ENCODE data around the gene TGFBRAP1.
A peak's percentile ranks its signal among the peaks of the same experiment; 100 is the strongest.
"Not testable (repeated sequence)": the region's sequence is repeated elsewhere in the genome, so short reads cannot be mapped to it uniquely, and the experiment has no call there.

Gene TGFBRAP1

DNA sequence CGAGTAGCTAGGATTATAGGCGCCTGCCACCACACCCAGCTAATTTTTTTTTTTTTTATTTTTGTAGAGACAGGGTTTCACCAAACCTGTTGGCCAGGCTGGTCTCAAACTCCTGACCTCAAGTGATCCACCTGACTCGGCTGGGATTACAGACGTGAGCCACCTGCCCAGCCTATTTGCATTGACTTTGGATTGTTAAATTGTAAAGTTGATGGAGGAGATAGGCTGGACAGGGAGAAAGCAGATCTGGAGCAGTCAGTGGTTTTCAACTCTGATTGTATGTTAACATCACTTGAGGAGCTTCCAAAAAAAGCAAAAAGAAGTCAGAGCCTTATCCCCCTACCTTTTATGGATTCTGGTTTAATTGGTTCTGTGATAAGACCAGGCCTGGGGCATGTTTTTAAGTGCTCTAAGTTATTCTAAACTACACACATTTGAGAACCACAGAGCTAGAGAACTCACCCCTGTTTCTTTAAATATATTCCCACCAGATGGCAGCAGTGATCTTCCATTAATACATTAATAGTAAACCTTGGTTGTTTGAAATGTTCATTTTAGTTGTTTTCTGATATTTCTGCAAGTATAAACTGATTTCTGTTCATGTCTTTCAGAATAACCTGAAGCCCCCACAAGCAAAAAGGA lies 15.3 kb upstream of the TGFBRAP1 start:
- no peak for DNase-seq (ENCODE audit: low read depth, low spot score)

DNA sequence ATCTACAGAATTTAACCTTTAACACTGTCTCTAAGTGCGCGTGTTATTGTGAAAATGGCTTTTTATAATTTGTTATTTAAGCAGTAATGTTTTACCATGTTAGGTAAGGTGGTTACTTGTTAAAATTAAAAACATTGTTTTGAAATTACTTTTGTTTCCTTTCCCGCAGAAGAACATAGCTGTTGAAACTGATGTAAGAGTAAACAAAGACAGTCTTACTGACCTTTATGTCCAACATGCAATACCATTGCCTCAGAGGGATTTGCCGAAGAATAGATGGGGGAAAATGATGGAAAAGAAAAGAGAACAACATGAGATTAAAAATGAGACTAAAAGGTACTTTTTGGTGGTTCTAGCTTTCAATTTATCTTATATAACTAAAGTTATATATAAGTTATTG lies 9.9 kb upstream of the TGFBRAP1 start:
- DNase-seq (ENCODE audit: low read depth, low spot score) = no peak

DNA sequence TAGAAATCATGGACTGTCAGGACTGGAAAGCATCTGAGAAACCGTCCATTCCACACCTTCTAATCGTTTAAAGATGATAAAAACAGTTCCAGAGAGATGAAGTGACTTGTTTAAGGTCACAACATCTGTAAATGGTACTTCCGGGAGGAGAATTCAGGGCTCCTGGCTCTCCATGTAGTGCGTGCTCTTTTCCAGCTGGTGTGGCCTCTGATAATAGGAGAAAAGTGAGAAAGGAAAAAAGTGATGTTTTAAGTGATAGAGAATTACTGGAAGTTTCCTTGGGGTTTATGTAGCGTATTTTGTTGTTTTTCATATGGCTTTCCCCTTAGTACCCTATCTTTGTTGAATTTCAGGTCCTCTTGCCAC lies 8.5 kb upstream of the TGFBRAP1 start:
- no peak for DNase-seq (ENCODE audit: low read depth, low spot score)

DNA sequence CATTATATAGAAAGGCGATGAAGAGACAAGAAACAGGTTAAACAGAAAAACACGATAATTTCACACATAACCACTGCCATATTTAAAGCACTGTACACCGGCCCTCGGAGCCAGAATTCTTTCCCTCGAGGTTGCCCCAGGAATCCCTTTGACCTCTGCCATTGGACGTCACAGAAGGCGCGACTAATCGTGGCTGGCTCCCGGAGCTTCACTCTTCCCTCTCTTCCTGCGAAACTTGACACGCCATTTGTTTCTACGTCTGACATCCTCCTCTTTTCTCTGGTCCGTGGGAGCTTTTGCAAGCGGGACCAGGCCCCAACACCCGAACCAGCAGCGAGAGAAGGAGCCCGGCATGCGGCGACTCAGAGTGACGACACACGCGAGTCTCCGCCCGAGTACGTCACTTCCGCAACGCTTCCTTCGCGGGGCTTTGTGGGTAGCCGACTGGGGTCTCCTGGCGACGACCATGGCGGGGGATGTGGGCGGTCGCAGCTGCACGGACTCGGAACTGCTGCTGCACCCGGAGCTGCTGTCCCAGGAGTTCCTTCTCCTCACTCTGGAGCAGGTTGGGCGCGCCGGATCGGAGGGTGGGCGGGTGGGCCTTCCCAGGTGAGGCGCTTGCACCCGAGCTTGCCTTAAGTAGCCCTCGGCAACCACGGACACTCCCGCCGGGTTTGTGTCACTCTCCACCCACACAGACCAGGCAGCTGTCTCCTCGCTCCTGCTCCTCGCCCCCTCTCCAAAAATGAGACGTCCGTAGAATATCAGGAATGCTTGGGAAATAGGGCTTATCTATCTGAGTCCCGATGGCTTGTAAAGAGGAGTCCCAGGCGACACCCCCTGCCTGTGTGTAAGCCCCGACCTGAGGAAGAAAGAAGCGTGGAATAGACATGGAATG lies 7.8 kb upstream of the TGFBRAP1 start, which contains the start of gene C2orf49:
TSS of gene C2orf49 (plus strand) at position 419 of the 898 bp plus-strand sequence. CDS start at position 467, 48 bp downstream.
- peak; percentile 80 for DNase-seq (ENCODE audit: low read depth, low spot score)

DNA sequence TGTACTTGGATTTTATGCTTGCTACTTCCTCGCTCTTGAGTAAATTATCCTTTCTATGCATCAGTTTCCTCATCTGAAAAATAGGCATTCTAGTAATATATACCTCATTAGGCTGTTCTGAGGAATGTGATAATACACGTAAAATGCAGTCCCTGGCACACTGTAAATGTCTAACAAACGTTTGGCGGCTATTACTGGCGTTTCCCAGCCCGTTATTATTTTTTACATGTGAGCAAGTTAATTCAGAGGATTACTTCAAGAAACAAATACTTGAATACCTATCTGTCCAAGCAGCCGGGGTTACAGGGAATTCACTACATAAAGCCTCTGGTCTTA lies 7.2 kb upstream of the TGFBRAP1 start:
- no peak for DNase-seq (ENCODE audit: low read depth, low spot score)

DNA sequence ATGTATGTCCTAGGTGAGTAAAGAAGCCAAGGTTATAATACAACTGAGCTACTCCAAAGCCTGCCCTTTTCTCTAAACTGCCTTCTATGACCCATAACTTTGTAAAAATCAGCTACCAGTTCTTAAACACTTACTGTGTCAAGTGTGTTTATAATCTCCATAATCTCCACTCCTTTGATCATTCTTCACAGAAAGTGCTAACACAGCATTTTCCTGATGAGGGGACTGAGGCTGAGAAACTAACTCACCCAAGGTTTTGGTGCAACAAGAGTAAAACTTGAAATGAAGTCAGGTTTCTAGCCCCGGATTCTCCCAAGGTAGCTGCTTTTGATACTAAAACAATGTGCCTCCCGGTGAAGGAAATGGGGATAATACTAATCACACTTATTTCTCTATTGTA lies 5.9 kb upstream of the TGFBRAP1 start:
- no peak for DNase-seq (ENCODE audit: low read depth, low spot score)

DNA sequence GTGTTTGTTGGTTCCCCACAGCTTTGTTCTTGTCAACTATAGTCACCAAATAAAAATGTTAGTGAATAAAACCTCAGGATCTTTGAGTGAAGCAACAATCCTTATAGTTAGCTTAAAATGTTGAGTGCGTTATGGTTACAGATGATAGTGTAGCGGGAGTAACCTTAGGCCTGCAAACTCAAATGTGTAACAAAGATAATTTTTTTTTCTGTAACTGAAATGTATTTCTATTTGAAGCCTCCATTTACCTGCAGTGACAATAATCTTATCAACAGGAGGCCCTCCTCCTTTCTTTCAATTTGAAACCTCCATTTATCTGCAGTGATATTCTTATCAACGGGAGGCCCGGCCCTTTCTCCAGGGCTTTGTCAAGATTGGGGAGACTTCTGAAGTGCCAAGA lies 4.7 kb upstream of the TGFBRAP1 start:
- no peak for DNase-seq (ENCODE audit: low read depth, low spot score)

DNA sequence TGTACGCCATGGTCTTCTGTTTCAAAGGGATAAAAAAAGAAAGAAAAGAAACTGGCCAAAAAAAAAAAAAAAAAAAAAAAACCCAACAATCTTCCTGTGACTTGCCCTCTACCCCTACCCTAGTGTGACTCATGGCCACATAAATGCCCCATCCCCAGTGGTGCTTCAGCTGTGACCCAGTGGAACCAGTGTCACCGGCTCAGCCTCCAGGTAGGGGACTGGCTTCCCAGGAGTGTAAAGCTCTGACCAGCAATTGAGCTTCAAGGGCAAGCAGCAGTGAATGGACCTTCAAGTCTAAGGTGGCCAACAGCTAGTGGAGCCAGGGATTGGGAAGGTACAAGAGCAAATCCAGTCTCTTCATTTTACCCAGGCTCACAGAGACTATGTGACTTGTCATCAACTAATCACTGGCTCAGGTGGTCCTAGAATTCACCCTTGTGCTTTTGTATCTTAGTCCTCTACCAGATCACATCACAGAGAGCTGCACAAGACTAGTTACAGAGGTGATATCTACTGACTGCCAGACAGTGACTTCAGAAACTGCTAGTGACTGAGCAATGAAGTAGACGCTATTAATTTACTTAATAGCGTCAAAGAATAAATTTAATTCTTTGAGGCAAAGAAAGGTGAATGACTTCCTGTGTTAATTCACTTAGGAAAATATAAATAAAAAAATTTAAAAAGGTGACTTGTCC lies 1.3 kb upstream of the TGFBRAP1 start:
- no peak for DNase-seq (ENCODE audit: low read depth, low spot score)

DNA sequence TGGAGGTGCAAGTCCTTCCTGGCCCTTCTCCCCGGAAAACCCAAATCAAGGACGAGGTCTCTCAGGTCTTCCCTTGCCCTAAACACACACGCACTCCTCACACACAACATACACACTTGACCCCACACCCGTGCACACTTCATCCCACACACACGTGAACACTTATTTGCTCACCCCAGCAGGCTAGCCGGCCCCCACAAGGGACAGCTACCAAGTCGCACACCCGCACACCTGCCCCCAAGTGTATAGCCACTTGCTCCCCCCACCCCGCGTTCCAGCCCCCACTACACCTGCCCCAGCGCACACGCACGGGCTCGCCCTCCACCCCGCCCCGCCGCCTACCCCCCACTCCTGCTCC lies 359 bp downstream of the TGFBRAP1 start:
- DNase-seq (ENCODE audit: low read depth, low spot score) = no peak

DNA sequence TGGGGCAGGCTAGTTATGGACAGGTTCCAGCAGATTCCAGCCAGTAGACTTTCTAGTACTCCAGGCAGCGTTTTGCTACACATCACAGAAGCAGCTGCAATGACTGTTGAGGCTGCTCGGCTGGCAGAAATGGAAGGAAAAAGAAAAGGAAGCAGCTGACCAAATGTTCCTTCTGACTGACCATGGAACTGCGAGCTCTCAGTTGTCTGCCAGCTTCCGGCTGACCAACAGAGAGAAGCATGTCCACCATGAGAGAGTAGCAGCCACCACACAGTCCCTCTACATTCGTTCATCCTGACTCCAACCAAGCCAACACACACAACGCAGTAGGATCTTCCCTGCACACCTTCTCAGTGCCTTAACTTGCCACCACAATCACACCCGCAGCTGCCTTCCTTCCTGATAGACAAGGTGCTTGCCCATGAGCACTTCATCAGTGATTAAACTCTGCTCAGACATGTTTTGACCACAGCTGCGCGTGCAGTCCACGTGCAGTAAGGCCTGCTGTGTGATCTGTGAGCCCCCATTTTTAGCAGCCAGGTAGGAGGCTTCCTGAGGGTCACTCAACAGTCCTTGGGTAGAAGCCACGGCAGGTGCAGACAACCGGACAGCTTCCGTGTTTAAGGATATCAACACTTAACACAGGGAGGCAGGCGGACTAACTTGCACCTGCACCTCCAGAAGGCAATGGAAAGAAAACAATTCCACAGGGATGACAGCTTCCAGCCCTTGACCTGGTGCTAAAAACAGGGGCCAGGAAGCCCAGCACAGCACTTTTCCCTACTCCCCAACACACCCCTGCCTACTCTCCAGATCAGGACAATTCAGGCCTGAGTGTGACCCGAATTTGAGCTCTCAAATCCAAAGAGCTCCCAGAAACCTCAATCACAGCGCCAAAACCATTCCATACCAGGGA lies 996 bp downstream of the TGFBRAP1 start:
- DNase-seq (ENCODE audit: low read depth, low spot score) = no peak

DNA sequence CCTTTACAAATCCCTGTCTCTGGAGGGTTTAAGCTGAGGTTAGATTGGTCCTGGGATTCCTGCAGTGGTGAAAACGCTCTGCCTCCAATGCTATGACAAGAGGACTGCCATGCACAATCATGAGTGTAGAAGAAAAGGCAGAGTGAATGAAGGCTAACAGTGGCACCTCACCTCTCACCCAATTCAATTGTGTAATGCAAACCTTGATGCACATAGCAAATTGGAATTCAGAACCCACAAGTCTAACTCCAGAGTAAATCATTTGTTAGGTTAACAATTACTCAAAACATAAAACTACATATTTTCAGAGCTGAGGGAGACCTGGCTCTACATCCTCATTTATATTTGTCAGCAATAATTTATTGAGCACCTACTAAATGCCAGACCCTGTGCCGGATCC lies 1.8 kb downstream of the TGFBRAP1 start:
- no peak for DNase-seq (ENCODE audit: low read depth, low spot score)

DNA sequence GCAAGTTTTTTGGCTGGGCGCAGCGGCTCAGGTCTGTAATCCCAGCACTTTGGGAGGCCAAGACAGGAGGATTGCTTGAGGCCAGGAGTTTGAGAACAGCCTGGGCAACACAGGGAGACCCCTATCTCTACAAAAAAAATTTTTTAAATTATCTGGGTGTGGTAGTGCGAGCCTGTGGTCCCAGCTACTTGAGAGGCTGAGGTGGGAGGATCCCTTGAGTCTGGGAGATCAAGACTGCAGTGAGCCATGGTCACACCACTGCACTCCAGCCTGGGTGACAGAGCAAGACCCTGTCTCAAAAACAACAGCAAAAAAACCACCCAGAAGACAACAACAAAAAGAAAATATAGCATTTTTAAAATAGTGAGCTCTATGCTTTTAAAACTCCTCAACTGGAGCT lies 2.3 kb downstream of the TGFBRAP1 start:
- DNase-seq (ENCODE audit: low read depth, low spot score) = not testable (repeated sequence)

DNA sequence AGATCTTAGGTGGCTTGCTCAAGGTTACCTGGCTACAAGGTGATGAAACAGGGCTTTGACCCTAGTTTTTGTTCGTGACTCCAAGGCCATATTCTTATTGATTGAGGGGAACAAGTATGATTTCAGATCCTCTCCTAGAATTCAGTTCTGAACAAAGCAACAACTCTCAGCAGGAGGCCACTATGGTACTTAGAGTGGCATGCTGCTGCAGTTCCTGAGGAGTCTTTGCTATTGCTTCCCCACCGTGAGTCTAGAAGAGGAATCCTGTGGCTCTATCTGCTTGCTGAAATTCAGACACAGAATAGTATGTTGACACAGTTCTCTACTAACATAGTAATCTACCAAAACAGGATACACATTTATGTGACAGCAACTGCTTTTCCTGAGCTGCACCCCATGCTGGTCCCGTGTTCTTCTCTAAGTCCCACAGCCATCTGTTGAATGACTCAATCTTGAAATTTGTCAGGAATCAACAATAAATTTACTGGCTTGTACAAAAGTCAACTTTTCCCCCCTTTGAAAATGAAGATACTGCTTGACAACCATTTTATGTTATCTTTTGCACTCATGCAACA lies 4.1 kb downstream of the TGFBRAP1 start:
- no peak for DNase-seq (ENCODE audit: low read depth, low spot score)

DNA sequence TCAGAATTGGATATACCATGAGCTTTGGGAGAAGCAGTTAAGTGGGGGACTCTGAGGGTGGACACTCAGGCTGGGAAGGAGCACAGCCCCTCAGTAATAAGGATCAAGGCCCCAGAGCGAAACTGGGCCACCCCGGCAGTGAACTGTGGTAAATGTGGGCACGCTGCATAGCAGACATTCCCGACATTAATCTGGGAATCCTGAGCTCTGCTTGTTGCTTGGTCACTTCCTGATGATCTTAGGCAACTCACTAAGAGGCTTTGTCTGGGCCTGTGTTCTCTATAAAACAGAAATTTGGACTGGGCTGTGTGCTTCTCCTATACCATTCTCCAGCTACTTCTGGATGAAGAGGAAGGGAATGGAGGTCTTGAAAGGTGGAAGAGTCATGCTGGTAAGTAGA lies 4.8 kb downstream of the TGFBRAP1 start:
- DNase-seq (ENCODE audit: low read depth, low spot score) = no peak

DNA sequence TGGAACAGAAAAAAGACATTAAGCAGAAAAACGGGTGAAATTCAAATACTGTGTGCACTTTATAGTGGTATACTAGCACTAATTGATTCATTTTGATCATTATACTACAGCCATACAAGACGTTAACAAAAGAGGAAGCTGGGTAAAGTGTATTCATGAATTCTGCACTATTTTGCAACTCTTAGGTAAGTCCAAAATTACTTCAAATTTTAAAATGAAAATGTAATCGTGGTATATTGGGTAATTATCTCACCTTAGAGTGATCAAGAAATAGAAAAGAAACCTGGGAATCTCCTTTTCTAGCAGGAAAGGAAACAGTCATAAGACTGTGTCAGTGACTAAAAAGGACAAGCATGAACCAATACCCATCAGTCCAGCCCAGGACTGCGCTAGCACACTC lies 5.4 kb downstream of the TGFBRAP1 start:
- no peak for DNase-seq (ENCODE audit: low read depth, low spot score)

DNA sequence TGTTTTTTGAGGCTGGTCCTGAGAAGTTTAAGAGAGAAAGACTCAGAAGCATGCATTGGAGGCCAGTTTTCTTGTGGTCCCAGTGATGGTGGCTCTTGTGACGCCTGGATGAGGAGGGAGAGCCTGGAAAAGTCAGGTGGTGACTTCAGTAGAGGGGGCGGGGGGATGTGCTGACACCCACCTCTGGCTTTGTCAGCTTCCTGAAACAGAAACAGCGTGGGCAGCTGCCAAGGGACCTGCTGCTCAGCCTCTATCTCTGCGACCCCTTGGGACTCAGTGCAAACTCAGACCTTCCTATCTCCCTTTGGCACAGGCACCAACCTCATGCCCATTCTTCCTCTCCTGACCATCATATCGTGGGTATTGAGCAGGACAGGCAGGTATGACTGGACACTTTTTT lies 6.4 kb downstream of the TGFBRAP1 start:
- DNase-seq (ENCODE audit: low read depth, low spot score) = no peak

DNA sequence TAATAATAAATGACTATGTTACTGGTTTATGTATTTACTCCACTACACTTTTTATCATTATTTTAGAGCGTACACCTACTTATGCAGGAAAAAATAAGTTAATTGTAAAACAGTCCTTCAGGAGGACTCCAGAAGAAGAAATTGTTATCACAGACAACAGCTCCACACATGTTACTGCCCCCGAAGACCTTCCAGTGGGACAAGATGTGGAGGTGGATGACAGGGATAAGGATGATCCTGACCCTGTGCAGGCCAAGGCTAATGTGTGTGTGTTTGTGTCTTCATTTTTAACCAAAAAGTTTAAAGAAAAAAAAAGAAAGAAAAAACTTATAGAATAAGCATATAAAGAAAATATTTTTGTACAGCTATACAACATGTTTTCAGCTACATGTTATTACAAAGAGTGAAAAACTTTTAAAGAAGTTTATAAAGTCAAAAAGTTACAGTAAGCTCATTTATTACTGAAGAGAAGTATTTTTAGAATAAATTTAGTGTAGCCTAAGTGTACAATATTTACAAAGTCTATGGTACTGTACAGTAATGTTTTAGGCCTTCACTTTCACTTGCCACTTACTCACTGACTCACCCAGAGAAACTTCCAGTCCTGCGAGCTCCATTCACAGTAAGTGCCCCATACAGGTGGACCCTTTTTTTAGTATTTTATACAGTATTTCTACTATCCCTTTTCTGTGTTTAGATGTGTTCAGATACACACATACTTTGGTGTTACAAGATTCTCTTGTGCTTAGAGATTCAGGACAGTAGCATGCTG lies 7.5 kb downstream of the TGFBRAP1 start:
- no peak for DNase-seq (ENCODE audit: low read depth, low spot score)

DNA sequence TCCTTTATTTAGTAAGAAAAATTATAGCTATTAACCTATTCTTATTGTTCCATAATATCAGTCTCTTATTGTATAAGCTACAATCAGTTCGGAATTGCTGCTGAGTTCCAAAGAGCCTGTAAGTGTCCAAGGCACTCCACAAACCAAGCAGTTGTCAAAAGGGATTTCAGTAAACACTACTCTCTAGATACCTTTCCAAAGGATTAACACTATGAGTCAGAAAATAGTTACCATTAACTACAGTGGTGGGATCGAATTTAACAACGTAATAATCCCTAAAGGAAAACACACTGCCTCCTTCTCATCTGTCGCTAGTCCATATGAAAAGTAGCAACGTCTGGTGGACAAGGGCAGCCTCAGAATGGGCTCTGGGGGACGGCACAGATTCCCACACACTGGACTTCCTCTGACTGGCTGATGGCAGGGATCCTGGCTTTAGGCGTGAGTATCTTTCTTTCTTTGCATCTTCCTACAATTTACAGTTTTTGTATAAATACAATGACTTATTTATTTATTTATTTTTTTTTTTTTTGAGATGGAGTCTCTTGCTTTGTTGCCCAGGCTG lies 8.8 kb downstream of the TGFBRAP1 start:
- DNase-seq (ENCODE audit: low read depth, low spot score) = no peak

DNA sequence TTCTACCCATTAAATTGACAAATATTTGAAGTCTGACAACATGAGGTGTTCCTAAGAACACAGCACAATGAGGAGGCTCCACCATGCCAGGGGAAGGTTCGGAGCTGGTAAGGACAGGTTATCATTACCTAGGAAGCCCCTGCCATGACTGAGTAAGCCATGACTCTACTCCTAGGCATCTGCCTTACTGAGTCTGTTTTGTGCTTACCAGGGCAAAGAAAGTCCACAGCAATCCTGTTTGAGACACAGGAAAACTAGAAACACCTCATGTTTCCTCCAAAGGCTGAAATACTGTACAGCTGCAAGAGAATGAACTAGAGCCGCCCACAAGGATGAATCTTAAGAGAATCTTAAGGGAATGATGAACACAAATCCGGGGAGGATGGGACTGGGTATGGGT lies 11.6 kb downstream of the TGFBRAP1 start:
- DNase-seq (ENCODE audit: low read depth, low spot score) = no peak

DNA sequence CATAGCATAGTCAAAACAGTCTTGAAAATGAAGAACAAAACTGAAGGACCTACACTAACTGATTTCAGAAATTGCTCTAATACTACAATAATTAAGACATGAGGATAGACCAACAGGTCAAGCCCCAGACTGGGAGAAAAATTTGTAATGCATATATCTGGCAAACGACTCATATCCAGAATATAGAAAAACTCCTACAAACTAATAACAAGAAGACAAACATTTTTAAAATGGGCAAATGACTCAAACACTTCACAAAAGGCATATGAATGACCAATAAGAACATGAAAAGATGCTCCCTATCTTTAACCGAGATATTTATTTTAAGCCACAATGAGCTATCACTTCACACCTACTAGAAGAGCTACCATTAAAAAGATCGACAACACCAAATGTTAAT lies 14.2 kb downstream of the TGFBRAP1 start:
- DNase-seq (ENCODE audit: low read depth, low spot score) = no peak

Data from activated naive CD8-positive, alpha-beta T cell treated with anti-CD3 and anti-CD28 coated beads, Interleukin-2, amount 50 U/mL, for 16 hours (primary cell).